Measurements from ENCODE around the gene IL1RAP.
"Not testable (repeated sequence)": the region's sequence is repeated elsewhere in the genome, so short reads cannot be mapped to it uniquely, and the experiment has no call there.

The IL1RAP gene

GRCh38 chr3:190677001-190677400, 163.1 kb downstream of the IL1RAP start:
- Mint-ChIP-seq H3K9me3 (peaks cover 6% of the 10 kb centered on the region), H3K27me3 (ENCODE audit: low read depth) (peaks cover 20% of the 10 kb centered on the region), H3K4me1 (ENCODE audit: low read depth) (no peaks in the 10 kb centered on the region), H3K36me3 (ENCODE audit: low read depth) (no peaks in the 10 kb centered on the region), H3K27ac (no peak overlapping the region), H3K4me3 (no peak overlapping the region)

GRCh38 chr3:190677868-190678267, 164.0 kb downstream of the IL1RAP start:
- not testable (repeated sequence) for H3K27ac Mint-ChIP-seq; H3K4me1 Mint-ChIP-seq (ENCODE audit: low read depth); H3K9me3 Mint-ChIP-seq; H3K36me3 Mint-ChIP-seq (ENCODE audit: low read depth); H3K4me3 Mint-ChIP-seq
- H3K27me3 Mint-ChIP-seq (ENCODE audit: low read depth) = peaks cover 20% of the 10 kb centered on the region

GRCh38 chr3:190680691-190681090, 166.8 kb downstream of the IL1RAP start:
- Mint-ChIP-seq H3K4me3 (no peak overlapping the region), H3K27me3 (ENCODE audit: low read depth) (peaks cover 16% of the 10 kb centered on the region)

GRCh38 chr3:190684776-190685175, 170.9 kb downstream of the IL1RAP start:
- H3K4me1 Mint-ChIP-seq (ENCODE audit: low read depth) = no peaks in the 10 kb centered on the region
- peaks cover 4% of the 10 kb centered on the region for H3K9me3 Mint-ChIP-seq
- H3K27ac Mint-ChIP-seq = no peak overlapping the region
- no peaks in the 10 kb centered on the region for H3K36me3 Mint-ChIP-seq (ENCODE audit: low read depth)
- H3K4me3 Mint-ChIP-seq = no peak overlapping the region
- peaks cover 18% of the 10 kb centered on the region for H3K27me3 Mint-ChIP-seq (ENCODE audit: low read depth)

More at GRCh38 chr3:190680691-190681090, 166.8 kb downstream of the IL1RAP start:
- Mint-ChIP-seq H3K4me1 (ENCODE audit: low read depth) (no peaks in the 10 kb centered on the region), H3K9me3 (peaks cover 10% of the 10 kb centered on the region), H3K36me3 (ENCODE audit: low read depth) (no peaks in the 10 kb centered on the region), H3K27ac (no peak overlapping the region)

GRCh38 chr3:190686011-190686410, 172.1 kb downstream of the IL1RAP start:
- H3K36me3 Mint-ChIP-seq (ENCODE audit: low read depth) = no peaks in the 10 kb centered on the region
- H3K9me3 Mint-ChIP-seq = peaks cover 4% of the 10 kb centered on the region
- H3K4me1 Mint-ChIP-seq (ENCODE audit: low read depth) = no peaks in the 10 kb centered on the region
- no peak overlapping the region for H3K27ac Mint-ChIP-seq
- H3K4me3 Mint-ChIP-seq = no peak overlapping the region
- H3K27me3 Mint-ChIP-seq (ENCODE audit: low read depth) = peaks cover 18% of the 10 kb centered on the region

GRCh38 chr3:190690246-190690645, 176.4 kb downstream of the IL1RAP start:
- H3K9me3 Mint-ChIP-seq = no peaks in the 10 kb centered on the region
- H3K36me3 Mint-ChIP-seq (ENCODE audit: low read depth) = peaks cover 3% of the 10 kb centered on the region
- H3K4me3 Mint-ChIP-seq = no peak overlapping the region
- no peak overlapping the region for H3K27ac Mint-ChIP-seq
- H3K27me3 Mint-ChIP-seq (ENCODE audit: low read depth) = peaks cover 18% of the 10 kb centered on the region
- H3K4me1 Mint-ChIP-seq (ENCODE audit: low read depth) = peaks cover 2% of the 10 kb centered on the region

GRCh38 chr3:190692256-190692655, 178.4 kb downstream of the IL1RAP start:
- Mint-ChIP-seq H3K4me3 (no peak overlapping the region), H3K4me1 (ENCODE audit: low read depth) (peaks cover 2% of the 10 kb centered on the region), H3K27me3 (ENCODE audit: low read depth) (peaks cover 11% of the 10 kb centered on the region), H3K9me3 (no peaks in the 10 kb centered on the region), H3K36me3 (ENCODE audit: low read depth) (peaks cover 3% of the 10 kb centered on the region), H3K27ac (no peak overlapping the region)

GRCh38 chr3:190694335-190695001, 180.6 kb downstream of the IL1RAP start:
- Mint-ChIP-seq H3K9me3 (no peaks in the 10 kb centered on the region), H3K4me3 (no peak overlapping the region), H3K4me1 (ENCODE audit: low read depth) (peaks cover 4% of the 10 kb centered on the region)

GRCh38 chr3:190695225-190695624, 181.3 kb downstream of the IL1RAP start:
- Mint-ChIP-seq H3K27ac (no peak overlapping the region), H3K4me3 (no peak overlapping the region), H3K4me1 (ENCODE audit: low read depth) (peaks cover 4% of the 10 kb centered on the region)

More at GRCh38 chr3:190694335-190695001, 180.6 kb downstream of the IL1RAP start:
- H3K36me3 Mint-ChIP-seq (ENCODE audit: low read depth) = peaks cover 3% of the 10 kb centered on the region
- H3K27me3 Mint-ChIP-seq (ENCODE audit: low read depth) = peaks cover 11% of the 10 kb centered on the region
- no peak overlapping the region for H3K27ac Mint-ChIP-seq

GRCh38 chr3:190695994-190696393, 182.1 kb downstream of the IL1RAP start:
- Mint-ChIP-seq H3K9me3 (no peaks in the 10 kb centered on the region), H3K4me1 (ENCODE audit: low read depth) (peaks cover 4% of the 10 kb centered on the region), H3K36me3 (ENCODE audit: low read depth) (peaks cover 3% of the 10 kb centered on the region), H3K27me3 (ENCODE audit: low read depth) (peaks cover 17% of the 10 kb centered on the region), H3K27ac (no peak overlapping the region), H3K4me3 (no peak overlapping the region)

More at GRCh38 chr3:190695225-190695624, 181.3 kb downstream of the IL1RAP start:
- H3K9me3 Mint-ChIP-seq = no peaks in the 10 kb centered on the region
- H3K36me3 Mint-ChIP-seq (ENCODE audit: low read depth) = peaks cover 3% of the 10 kb centered on the region
- peaks cover 11% of the 10 kb centered on the region for H3K27me3 Mint-ChIP-seq (ENCODE audit: low read depth)

GRCh38 chr3:190696777-190697501, 183.1 kb downstream of the IL1RAP start:
- peaks cover 21% of the 10 kb centered on the region for H3K27me3 Mint-ChIP-seq (ENCODE audit: low read depth)
- no peaks in the 10 kb centered on the region for H3K9me3 Mint-ChIP-seq
- H3K4me3 Mint-ChIP-seq = no peak overlapping the region
- H3K36me3 Mint-ChIP-seq (ENCODE audit: low read depth) = peaks cover 3% of the 10 kb centered on the region
- H3K27ac Mint-ChIP-seq = no peak overlapping the region
- H3K4me1 Mint-ChIP-seq (ENCODE audit: low read depth) = peaks cover 4% of the 10 kb centered on the region

- peaks cover 3% of the 10 kb centered on the region for H3K36me3 Mint-ChIP-seq (ENCODE audit: low read depth)
- no peaks in the 10 kb centered on the region for H3K9me3 Mint-ChIP-seq
- H3K27ac Mint-ChIP-seq = no peak overlapping the region
Observed at GRCh38 chr3:190697502-190697830, 183.6 kb downstream of the IL1RAP start.

GRCh38 chr3:190697901-190698300, 184.0 kb downstream of the IL1RAP start:
- Mint-ChIP-seq H3K4me1 (ENCODE audit: low read depth) (peaks cover 4% of the 10 kb centered on the region), H3K27me3 (ENCODE audit: low read depth) (peaks cover 28% of the 10 kb centered on the region)

More at GRCh38 chr3:190697502-190697830, 183.6 kb downstream of the IL1RAP start:
- Mint-ChIP-seq H3K27me3 (ENCODE audit: low read depth) (peaks cover 25% of the 10 kb centered on the region), H3K4me3 (no peak overlapping the region), H3K4me1 (ENCODE audit: low read depth) (peaks cover 4% of the 10 kb centered on the region)

GRCh38 chr3:190699776-190700175, 185.9 kb downstream of the IL1RAP start:
- H3K27me3 Mint-ChIP-seq (ENCODE audit: low read depth) = peaks cover 37% of the 10 kb centered on the region
- no peak overlapping the region for H3K4me3 Mint-ChIP-seq
- H3K9me3 Mint-ChIP-seq = no peaks in the 10 kb centered on the region
- H3K36me3 Mint-ChIP-seq (ENCODE audit: low read depth) = no peaks in the 10 kb centered on the region
- no peak overlapping the region for H3K27ac Mint-ChIP-seq
- H3K4me1 Mint-ChIP-seq (ENCODE audit: low read depth) = peaks cover 4% of the 10 kb centered on the region

More at GRCh38 chr3:190697901-190698300, 184.0 kb downstream of the IL1RAP start:
- peaks cover 3% of the 10 kb centered on the region for H3K36me3 Mint-ChIP-seq (ENCODE audit: low read depth)
- no peaks in the 10 kb centered on the region for H3K9me3 Mint-ChIP-seq
- no peak overlapping the region for H3K4me3 Mint-ChIP-seq
- H3K27ac Mint-ChIP-seq = no peak overlapping the region

GRCh38 chr3:190701096-190701532, 187.2 kb downstream of the IL1RAP start:
- H3K27me3 Mint-ChIP-seq (ENCODE audit: low read depth) = peaks cover 41% of the 10 kb centered on the region
- H3K27ac Mint-ChIP-seq = no peak overlapping the region
- H3K36me3 Mint-ChIP-seq (ENCODE audit: low read depth) = no peaks in the 10 kb centered on the region
- no peaks in the 10 kb centered on the region for H3K9me3 Mint-ChIP-seq
- H3K4me1 Mint-ChIP-seq (ENCODE audit: low read depth) = peaks cover 1% of the 10 kb centered on the region
- H3K4me3 Mint-ChIP-seq = no peak overlapping the region

Data from T-helper 1 cell treated with Interleukin-12 subunit alpha and Interleukin-12 subunit beta and Interleukin-4 antibody, amounts not matched to agents 30 μg/mL and 1 μg/mL, for 36 hours (primary cell).